Cardiac muscle cell (in vitro differentiated cells and primary cell): Measurements from ENCODE around the gene HEG1. TPM values are rescaled to one million over a fixed set of nuclear protein-coding genes. Genes with fewer than 3 reads are reported as not detected.

Experiments used
- DNase-seq, 2 donors: peaks; one replicate each; pipeline versions ENCODE4 v3.0.0 to v3.0.0-alpha.2; 2010 to 2017; ENCODE audit warnings: low read depth in 1 of 2, low spot score in 1 of 2
- H3K27ac ChIP-seq: fragments of 200-600 bp; sonication (generic); 2 replicates; pipeline ENCODE4 v1.5.1; 2016
- H3K27me3 ChIP-seq: fragments of 200-600 bp; sonication (generic); 2 replicates; pipeline ENCODE4 v1.6.0; 2016; ENCODE audit warnings: control low read depth
- H3K36me3 ChIP-seq: fragments of 200-600 bp; sonication (generic); 2 replicates; pipeline ENCODE4 v1.5.1; 2016; ENCODE audit warnings: control low read depth
- H3K4me1 ChIP-seq: fragments of 200-600 bp; sonication (generic); 2 replicates; pipeline ENCODE4 v1.8.1; 2017; ENCODE audit warnings: low read depth, mild to moderate bottlenecking, mixed run types
- H3K4me3 ChIP-seq: fragments of 200-600 bp; sonication (generic); 2 replicates; pipeline ENCODE4 v1.5.1; 2016; ENCODE audit warnings: mild to moderate bottlenecking
- H3K9me3 ChIP-seq: fragments of 200-600 bp; sonication (generic); 2 replicates; pipeline ENCODE4 v1.5.1; 2017; ENCODE audit warnings: low read depth, mild to moderate bottlenecking, control low read depth
- CTCF ChIP-seq: IDR thresholded peaks from 2 replicates; pipeline ENCODE4 v1.5.1; 2012; ENCODE audit warnings: low read depth, mild to moderate bottlenecking, low read length
- polyA plus RNA-seq: library from polyadenylated mRNA; unstranded; fragments of >200 nt; fragmentation: Nextera tagmentation; extraction: Ambion mirVana; gene quantifications from 2 replicates; pipeline ENCODE4 v1.2.1, GENCODE V29; 2016
- total RNA-seq: library from RNA; depleted of rRNA; stranded (reverse); fragments of >200 nt; gene quantifications from 2 replicates; pipeline ENCODE4 v1.2.3, GENCODE V29; 2016

The HEG1 gene
- total and polyA plus RNA-seq, 2 experiments from 2014 or later = 17.4 to 42.7 TPM

GRCh38 chr3:124965413-124965812 is 90.4 kb downstream of the HEG1 start:
- DNase-seq = no peak

GRCh38 chr3:124964387-124964786 is 91.4 kb downstream of the HEG1 start:
- peak overlapping the region; percentile 71 for H3K27ac ChIP-seq
- H3K4me3 ChIP-seq = no peak overlapping the region
- H3K36me3 ChIP-seq = peaks cover 5% of the 10 kb centered on the region
- H3K4me1 ChIP-seq = no peaks in the 10 kb centered on the region
- no peaks in the 10 kb centered on the region for H3K27me3 ChIP-seq
- DNase-seq = no peak
- TF ChIP-seq CTCF = no peak
- no peaks in the 10 kb centered on the region for H3K9me3 ChIP-seq

More at GRCh38 chr3:124965413-124965812, 90.4 kb downstream of the HEG1 start:
- no peaks in the 10 kb centered on the region for H3K27me3 ChIP-seq
- no peaks in the 10 kb centered on the region for H3K9me3 ChIP-seq
- H3K4me1 ChIP-seq = no peaks in the 10 kb centered on the region
- no peak overlapping the region for H3K27ac ChIP-seq
- TF ChIP-seq CTCF = no peak
- no peak overlapping the region for H3K4me3 ChIP-seq
- H3K36me3 ChIP-seq = peaks cover 15% of the 10 kb centered on the region

- Histone ChIP-seq H3K4me3 (no peak overlapping the region), H3K36me3 (no peaks in the 10 kb centered on the region), H3K9me3 (no peaks in the 10 kb centered on the region), H3K4me1 (no peaks in the 10 kb centered on the region), H3K27ac (peak overlapping the region; percentile 71), H3K27me3 (no peaks in the 10 kb centered on the region)
- no peak for TF ChIP-seq CTCF
- DNase-seq = peak in 1 of 2 donors; percentile 43
These were observed 92.0 kb downstream of the HEG1 start for GRCh38 chr3:124963755-124964154.

GRCh38 chr3:124962403-124962940 is 93.3 kb downstream of the HEG1 start:
- TF ChIP-seq CTCF = no peak
- Histone ChIP-seq H3K27ac (no peak overlapping the region), H3K36me3 (no peaks in the 10 kb centered on the region), H3K9me3 (no peaks in the 10 kb centered on the region), H3K4me1 (no peaks in the 10 kb centered on the region), H3K4me3 (no peak overlapping the region), H3K27me3 (no peaks in the 10 kb centered on the region)
- DNase-seq = peak in 1 of 2 donors; percentile 44

- Histone ChIP-seq H3K27me3 (no peaks in the 10 kb centered on the region), H3K4me1 (no peaks in the 10 kb centered on the region), H3K4me3 (no peak overlapping the region), H3K36me3 (no peaks in the 10 kb centered on the region), H3K27ac (no peak overlapping the region), H3K9me3 (no peaks in the 10 kb centered on the region)
- no peak for TF ChIP-seq CTCF
- DNase-seq = no peak
These were observed 95.1 kb downstream of the HEG1 start for GRCh38 chr3:124960698-124961097.
